Ishikawa (cell line): ENCODE measurements around the gene ERG.

Experiments
- CEBPB ChIP-seq: IDR thresholded peaks from 2 replicates; pipeline ENCODE4 v1.6.1; 2012
- CREB1 ChIP-seq: IDR thresholded peaks from 2 replicates; pipeline ENCODE4 v1.6.1; 2012; ENCODE audit warnings: low read depth
- EP300 ChIP-seq: IDR thresholded peaks from 2 replicates; pipeline ENCODE4 v1.6.1; 2012; ENCODE audit warnings: borderline replicate concordance
- FOXM1 ChIP-seq: IDR thresholded peaks from 2 replicates; pipeline ENCODE4 v1.6.1; 2012; ENCODE audit warnings: low read depth, borderline replicate concordance
- TAF1 ChIP-seq: IDR thresholded peaks from 2 replicates; pipeline ENCODE4 v1.6.1; 2012; ENCODE audit warnings: low read depth, mild to moderate bottlenecking
- TCF12 ChIP-seq: IDR thresholded peaks from 2 replicates; pipeline ENCODE4 v1.6.1; 2012; ENCODE audit warnings: low read depth
- TEAD4 ChIP-seq: IDR thresholded peaks from 2 replicates; pipeline ENCODE4 v1.6.1; 2012
- TF ChIP-seq, protein P1 (sequence below): IDR thresholded peaks from 2 replicates; pipeline ENCODE4 v1.6.1; 2012; ENCODE audit warnings: low read depth, mild to moderate bottlenecking
- TF ChIP-seq, protein P2 (sequence below): IDR thresholded peaks from 2 replicates; pipeline ENCODE4 v1.6.1; 2012
- TF ChIP-seq, protein P3 (sequence below): IDR thresholded peaks from 2 replicates; pipeline ENCODE4 v1.6.1; 2012

DNA sequence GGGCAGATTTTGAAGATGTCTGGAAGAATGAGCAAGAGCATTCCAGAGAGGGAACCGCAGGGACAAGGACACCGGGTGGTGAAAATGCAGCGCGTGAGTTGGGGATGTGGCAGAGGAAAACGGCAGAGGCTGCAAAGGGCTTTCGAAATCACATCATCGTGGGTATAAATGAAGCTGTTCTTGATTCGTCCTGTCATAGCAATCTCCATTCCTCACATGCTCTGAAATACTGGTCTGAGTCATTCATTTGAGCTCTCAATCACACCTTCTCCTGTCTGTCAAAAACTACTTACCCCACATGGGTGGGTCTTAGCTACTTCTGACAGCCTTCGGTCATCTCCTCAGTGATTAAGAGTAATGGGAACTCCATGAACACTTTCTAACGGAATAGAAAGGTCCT lies 81.5 kb downstream of the ERG start:
- TF ChIP-seq CEBPB (no peak), TCF12 (no peak), CREB1 (no peak), TEAD4 (no peak), EP300 (no peak), FOXM1 (no peak), TAF1 (no peak)
- TF ChIP-seq, protein P1, sequence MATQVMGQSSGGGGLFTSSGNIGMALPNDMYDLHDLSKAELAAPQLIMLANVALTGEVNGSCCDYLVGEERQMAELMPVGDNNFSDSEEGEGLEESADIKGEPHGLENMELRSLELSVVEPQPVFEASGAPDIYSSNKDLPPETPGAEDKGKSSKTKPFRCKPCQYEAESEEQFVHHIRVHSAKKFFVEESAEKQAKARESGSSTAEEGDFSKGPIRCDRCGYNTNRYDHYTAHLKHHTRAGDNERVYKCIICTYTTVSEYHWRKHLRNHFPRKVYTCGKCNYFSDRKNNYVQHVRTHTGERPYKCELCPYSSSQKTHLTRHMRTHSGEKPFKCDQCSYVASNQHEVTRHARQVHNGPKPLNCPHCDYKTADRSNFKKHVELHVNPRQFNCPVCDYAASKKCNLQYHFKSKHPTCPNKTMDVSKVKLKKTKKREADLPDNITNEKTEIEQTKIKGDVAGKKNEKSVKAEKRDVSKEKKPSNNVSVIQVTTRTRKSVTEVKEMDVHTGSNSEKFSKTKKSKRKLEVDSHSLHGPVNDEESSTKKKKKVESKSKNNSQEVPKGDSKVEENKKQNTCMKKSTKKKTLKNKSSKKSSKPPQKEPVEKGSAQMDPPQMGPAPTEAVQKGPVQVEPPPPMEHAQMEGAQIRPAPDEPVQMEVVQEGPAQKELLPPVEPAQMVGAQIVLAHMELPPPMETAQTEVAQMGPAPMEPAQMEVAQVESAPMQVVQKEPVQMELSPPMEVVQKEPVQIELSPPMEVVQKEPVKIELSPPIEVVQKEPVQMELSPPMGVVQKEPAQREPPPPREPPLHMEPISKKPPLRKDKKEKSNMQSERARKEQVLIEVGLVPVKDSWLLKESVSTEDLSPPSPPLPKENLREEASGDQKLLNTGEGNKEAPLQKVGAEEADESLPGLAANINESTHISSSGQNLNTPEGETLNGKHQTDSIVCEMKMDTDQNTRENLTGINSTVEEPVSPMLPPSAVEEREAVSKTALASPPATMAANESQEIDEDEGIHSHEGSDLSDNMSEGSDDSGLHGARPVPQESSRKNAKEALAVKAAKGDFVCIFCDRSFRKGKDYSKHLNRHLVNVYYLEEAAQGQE: no peak
- TF ChIP-seq, protein P2, sequence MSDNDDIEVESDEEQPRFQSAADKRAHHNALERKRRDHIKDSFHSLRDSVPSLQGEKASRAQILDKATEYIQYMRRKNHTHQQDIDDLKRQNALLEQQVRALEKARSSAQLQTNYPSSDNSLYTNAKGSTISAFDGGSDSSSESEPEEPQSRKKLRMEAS: no peak
- TF ChIP-seq, protein P3, sequence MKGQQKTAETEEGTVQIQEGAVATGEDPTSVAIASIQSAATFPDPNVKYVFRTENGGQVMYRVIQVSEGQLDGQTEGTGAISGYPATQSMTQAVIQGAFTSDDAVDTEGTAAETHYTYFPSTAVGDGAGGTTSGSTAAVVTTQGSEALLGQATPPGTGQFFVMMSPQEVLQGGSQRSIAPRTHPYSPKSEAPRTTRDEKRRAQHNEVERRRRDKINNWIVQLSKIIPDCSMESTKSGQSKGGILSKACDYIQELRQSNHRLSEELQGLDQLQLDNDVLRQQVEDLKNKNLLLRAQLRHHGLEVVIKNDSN: no peak
